Stimulated activated CD8-positive, alpha-beta memory T cell treated with anti-CD3 and anti-CD28 coated beads, Interleukin-12 subunit alpha, Interleukin-12 subunit beta, amount 100 ng/mL, for 24 hours (primary cell): ENCODE data around the gene HMGXB3.
"Not testable (repeated sequence)": the region's sequence is repeated elsewhere in the genome, so short reads cannot be mapped to it uniquely, and the experiment has no call there.

Experiments
- DNase-seq: peaks from one replicate; pipeline ENCODE4 v3.0.0-alpha.2; 2020; ENCODE audit errors: extremely low read depth

Gene HMGXB3

GRCh38 chr5:150068961-150069645 lies 68.6 kb downstream of the HMGXB3 start:
- no peak for DNase-seq

GRCh38 chr5:150069672-150070627 lies 69.4 kb downstream of the HMGXB3 start:
- no peak for DNase-seq

- DNase-seq, result no peak
These were observed 70.3 kb downstream of the HMGXB3 start for GRCh38 chr5:150070821-150071220.

- no peak for DNase-seq
These were observed 72.6 kb downstream of the HMGXB3 start for GRCh38 chr5:150073086-150073625.

GRCh38 chr5:150073677-150074076 lies 73.1 kb downstream of the HMGXB3 start:
- no peak for DNase-seq

GRCh38 chr5:150075233-150075632 lies 74.7 kb downstream of the HMGXB3 start:
- DNase-seq, result no peak

GRCh38 chr5:150075806-150076205 lies 75.3 kb downstream of the HMGXB3 start:
- DNase-seq, result no peak

- no peak for DNase-seq
These were observed 76.5 kb downstream of the HMGXB3 start for GRCh38 chr5:150077060-150077459.

- no peak for DNase-seq
These were observed 77.7 kb downstream of the HMGXB3 start for GRCh38 chr5:150077996-150078801.

- no peak for DNase-seq
These were observed 78.5 kb downstream of the HMGXB3 start for GRCh38 chr5:150078802-150079689.

GRCh38 chr5:150079909-150080461 lies 79.4 kb downstream of the HMGXB3 start:
- no peak for DNase-seq

GRCh38 chr5:150080696-150081435 lies 80.3 kb downstream of the HMGXB3 start:
- DNase-seq, result no peak

GRCh38 chr5:150081541-150082283 lies 81.2 kb downstream of the HMGXB3 start:
- no peak for DNase-seq

- no peak for DNase-seq
These were observed 81.8 kb downstream of the HMGXB3 start for GRCh38 chr5:150082374-150082773.

GRCh38 chr5:150082889-150083288 lies 82.3 kb downstream of the HMGXB3 start:
- no peak for DNase-seq

- not testable (repeated sequence) for DNase-seq
These were observed 84.2 kb downstream of the HMGXB3 start for GRCh38 chr5:150084754-150085153.

GRCh38 chr5:150085191-150085912 lies 84.8 kb downstream of the HMGXB3 start:
- no peak for DNase-seq

GRCh38 chr5:150085950-150086715 lies 85.6 kb downstream of the HMGXB3 start, which contains the start of gene CSF1R:
TSS of gene CSF1R (minus strand) at chr5:150086554. CDS start at chr5:150086427, 127 bp downstream.
- DNase-seq, result no peak
